IPS-18c (cell line): Measurements from ENCODE around the gene BTBD9.

Source experiments
- H3K4me3 ChIP-seq: 2 replicates; pipeline ENCODE4 v1.7.0; 2013; ENCODE audit warnings: low read depth, mild to moderate bottlenecking, low read length, moderate library complexity; ENCODE audit not compliant: insufficient read depth
- H3K9me3 ChIP-seq: one replicate; pipeline ENCODE4 v1.6.1; 2013; ENCODE audit warnings: mild to moderate bottlenecking, low read length, moderate library complexity; ENCODE audit not compliant: control insufficient read depth, insufficient read depth

Gene BTBD9

GRCh38 chr6:38484656-38485055 lies 155.1 kb downstream of the BTBD9 start:
- no peaks in the 10 kb centered on the region for H3K9me3 ChIP-seq
- no peak overlapping the region for H3K4me3 ChIP-seq

DNA sequence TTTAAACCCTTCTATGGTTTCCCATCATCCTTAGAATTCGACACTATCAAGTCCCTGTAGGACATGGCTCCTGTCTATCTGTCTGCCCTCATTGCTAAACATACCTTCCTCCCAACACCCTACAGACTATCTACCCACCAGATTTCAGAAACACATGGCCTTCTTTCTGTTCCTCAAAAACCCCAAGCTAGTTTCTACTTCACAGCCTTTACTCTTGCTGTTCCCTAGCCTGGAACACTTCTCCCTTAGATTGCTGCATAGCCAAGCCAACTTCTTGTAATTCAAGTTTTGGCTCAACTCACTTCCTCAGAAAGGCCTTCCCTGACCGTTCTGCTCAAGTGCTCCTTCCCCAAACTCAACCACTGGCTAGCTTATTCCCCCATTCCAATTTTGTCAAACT lies 156.2 kb downstream of the BTBD9 start:
- H3K4me3 ChIP-seq, result no peak overlapping the region
- no peaks in the 10 kb centered on the region for H3K9me3 ChIP-seq

- Histone ChIP-seq H3K4me3 (no peak overlapping the region), H3K9me3 (no peaks in the 10 kb centered on the region)
Measured at GRCh38 chr6:38482466-38482865, 157.3 kb downstream of the BTBD9 start.

DNA sequence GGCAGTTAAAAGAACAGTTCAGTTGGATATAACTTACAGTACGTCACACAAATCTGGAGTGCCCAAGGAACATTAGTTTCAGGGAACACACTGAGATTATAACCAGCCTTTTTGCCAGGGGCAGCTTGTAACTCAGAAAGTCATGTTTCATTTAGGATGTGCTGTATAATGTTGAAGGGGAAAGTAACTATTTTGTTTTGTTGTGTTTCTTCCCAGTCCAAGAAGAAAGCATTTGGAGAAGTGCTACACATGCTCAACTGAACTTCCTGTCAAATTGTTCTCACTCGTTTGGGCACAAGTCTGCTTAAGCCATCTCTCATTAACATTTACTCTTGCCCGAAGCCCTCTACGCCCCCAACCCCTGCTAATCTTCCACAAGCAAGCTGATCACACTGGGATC lies 157.9 kb downstream of the BTBD9 start:
- no peaks in the 10 kb centered on the region for H3K9me3 ChIP-seq
- no peak overlapping the region for H3K4me3 ChIP-seq

- no peaks in the 10 kb centered on the region for H3K9me3 ChIP-seq
- no peak overlapping the region for H3K4me3 ChIP-seq
Measured at GRCh38 chr6:38481211-38481836, 158.4 kb downstream of the BTBD9 start.

DNA sequence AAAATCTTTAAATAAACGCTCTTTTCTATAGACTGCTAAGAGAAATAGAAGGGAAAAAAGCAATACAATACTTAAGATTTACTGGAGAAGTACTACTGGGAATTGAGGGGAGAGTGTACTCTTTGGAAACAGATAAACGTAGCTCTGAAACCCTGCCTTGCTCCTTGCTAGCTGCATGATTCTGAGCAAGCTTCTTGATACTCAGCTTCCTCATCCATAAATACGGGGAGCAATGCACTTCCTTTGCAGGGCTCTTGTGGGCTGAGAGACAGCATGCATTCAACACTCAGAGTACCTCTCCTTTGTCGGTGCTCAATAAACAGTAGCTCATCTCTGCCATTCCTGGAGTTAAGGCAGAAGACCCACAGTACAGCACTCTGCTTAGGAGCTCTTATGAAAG lies 159.7 kb downstream of the BTBD9 start:
- no peaks in the 10 kb centered on the region for H3K9me3 ChIP-seq
- no peak overlapping the region for H3K4me3 ChIP-seq

DNA sequence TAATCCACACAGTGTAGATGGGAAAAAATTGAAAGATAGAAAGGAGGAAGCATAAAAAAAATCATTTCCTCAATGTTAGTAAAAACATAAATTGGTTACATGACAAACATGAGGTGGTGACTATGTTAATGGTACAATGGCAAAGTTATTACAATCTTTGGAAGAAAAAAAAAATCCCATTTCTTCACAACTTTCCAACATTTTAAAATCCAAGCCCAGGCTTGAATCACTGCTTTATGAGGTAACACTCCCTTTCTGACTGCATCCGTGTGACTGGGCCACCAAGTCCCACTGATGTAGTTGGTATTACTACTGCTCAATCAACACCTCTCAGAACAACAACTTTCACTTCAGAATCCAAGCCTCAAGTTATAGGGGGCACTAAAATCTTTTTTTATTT lies 160.4 kb downstream of the BTBD9 start:
- H3K4me3 ChIP-seq, result no peak overlapping the region
- no peaks in the 10 kb centered on the region for H3K9me3 ChIP-seq

GRCh38 chr6:38477680-38478260 lies 162.0 kb downstream of the BTBD9 start:
- Histone ChIP-seq H3K4me3 (no peak overlapping the region), H3K9me3 (no peaks in the 10 kb centered on the region)

- Histone ChIP-seq H3K9me3 (no peaks in the 10 kb centered on the region), H3K4me3 (no peak overlapping the region)
Measured at GRCh38 chr6:38476888-38477287, 162.8 kb downstream of the BTBD9 start.

- H3K4me3 ChIP-seq, result no peak overlapping the region
- H3K9me3 ChIP-seq, result no peaks in the 10 kb centered on the region
Measured at GRCh38 chr6:38476141-38476540, 163.6 kb downstream of the BTBD9 start.

- Histone ChIP-seq H3K4me3 (no peak overlapping the region), H3K9me3 (no peaks in the 10 kb centered on the region)
Measured at GRCh38 chr6:38470548-38470947, 169.2 kb downstream of the BTBD9 start.

DNA sequence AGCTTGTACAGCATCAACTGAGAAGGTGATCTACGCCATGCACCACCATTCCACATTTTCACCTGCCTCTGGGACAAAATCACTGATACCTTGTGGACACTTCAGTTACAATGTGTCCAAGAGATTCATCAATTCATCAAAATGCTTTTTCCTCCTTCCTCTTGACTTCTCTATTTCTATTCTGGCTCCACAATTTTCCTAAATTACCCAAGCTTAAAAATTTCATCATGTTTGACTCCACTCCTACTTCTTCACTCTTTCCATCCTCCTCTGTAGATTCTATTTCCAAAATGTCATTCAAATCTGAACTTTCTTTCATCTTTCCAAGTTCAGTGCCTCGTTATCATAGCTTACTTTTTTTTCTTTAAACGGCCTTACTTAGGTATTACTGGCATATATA lies 172.2 kb downstream of the BTBD9 start:
- no peak overlapping the region for H3K4me3 ChIP-seq

DNA sequence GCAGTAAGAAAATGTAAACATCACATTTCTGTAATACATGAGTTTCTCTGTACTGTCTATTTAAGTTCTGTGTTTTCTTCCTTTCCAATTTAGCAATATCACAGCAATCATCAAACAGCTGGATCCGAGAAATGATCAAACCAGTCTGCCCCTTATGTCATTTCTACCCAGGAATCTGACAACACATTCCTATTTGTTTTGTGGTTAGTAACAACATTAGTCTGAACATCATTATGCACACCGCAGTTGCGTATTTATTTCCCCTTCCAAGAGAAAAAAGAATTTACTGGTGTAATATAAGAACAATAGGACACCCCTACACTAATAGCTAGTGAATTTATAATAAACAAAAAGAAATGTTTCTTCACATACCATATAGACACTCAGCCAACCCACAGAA lies 179.5 kb downstream of the BTBD9 start:
- Histone ChIP-seq H3K9me3 (peaks cover 3% of the 10 kb centered on the region), H3K4me3 (no peak overlapping the region)

More for the DNA sequence above, 172.2 kb downstream of the BTBD9 start:
- peaks cover 3% of the 10 kb centered on the region for H3K9me3 ChIP-seq

DNA sequence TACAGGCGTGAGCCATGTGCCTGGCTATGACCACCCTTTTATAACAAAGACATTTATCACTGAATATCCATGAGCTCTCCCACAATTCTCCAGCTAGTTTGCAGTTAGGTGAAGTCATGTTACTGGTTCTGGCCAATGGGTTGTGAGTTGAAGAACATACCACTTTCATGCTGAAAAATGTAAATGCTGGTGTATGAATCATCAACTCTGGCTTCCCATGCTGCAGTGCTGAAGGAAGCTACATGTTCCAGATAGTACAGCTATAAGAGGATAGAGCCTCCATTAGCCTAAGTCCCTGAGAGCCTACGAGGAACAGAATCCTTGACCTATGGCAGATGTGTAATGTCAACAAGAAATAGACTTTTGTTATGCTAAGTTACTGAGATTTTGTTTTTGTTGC lies 180.4 kb downstream of the BTBD9 start:
- H3K4me3 ChIP-seq, result no peak overlapping the region
- peaks cover under 1% of the 10 kb centered on the region for H3K9me3 ChIP-seq

DNA sequence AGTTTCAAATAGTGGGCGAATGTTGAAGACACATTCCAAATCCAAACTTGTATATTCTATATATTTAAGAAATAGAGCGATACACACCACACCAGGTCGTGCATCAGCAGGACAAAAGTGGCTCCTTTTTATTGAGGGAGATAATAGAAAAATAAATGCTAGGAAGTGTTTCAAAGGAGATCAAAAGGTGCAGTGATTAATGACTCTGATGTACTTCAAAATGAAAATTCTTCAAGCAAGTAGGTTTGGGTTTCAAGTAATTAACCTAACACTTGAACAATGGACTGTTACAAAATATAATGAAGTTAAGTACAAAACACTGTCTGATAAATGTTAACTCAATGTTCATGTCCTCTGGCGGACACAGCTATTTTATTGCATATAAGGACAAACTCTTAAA lies 185.9 kb downstream of the BTBD9 start:
- H3K4me3 ChIP-seq, result no peak overlapping the region
- no peaks in the 10 kb centered on the region for H3K9me3 ChIP-seq

- H3K4me3 ChIP-seq, result no peak overlapping the region
- H3K9me3 ChIP-seq, result no peaks in the 10 kb centered on the region
Measured at GRCh38 chr6:38452816-38453660, 186.7 kb downstream of the BTBD9 start.

GRCh38 chr6:38450717-38451116 lies 189.0 kb downstream of the BTBD9 start:
- no peaks in the 10 kb centered on the region for H3K9me3 ChIP-seq
- H3K4me3 ChIP-seq, result no peak overlapping the region

DNA sequence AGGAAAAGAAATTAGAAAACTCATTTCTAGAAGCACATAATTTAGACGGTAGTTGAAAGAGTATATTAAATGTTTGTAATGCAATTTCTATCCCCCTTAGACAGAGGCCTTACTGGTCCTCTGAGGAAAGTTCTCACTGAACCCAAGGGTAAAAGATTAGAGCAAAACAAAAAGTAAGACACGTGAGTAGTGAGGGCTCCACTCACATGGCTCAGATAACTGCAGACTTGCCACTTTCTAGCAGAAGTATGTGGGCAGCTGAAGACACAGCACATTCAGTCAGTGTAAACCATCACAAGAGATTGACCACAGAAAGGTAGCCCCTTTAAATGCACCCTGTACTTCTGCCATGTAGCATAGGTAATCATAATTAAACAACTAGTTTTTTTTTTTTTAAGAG lies 193.8 kb downstream of the BTBD9 start:
- H3K4me3 ChIP-seq, result no peak overlapping the region
- no peaks in the 10 kb centered on the region for H3K9me3 ChIP-seq
